SK-N-MC (cell line): Measurements from ENCODE around the gene GPR89B.
"Not testable (repeated sequence)": the region's sequence is repeated elsewhere in the genome, so short reads cannot be mapped to it uniquely, and the experiment has no call there.

ENCODE experiments used
- EZH2 ChIP-seq: fragments of 200-600 bp; sonication (generic); IDR thresholded peaks from one replicate; pipeline ENCODE4 v1.6.1; 2017; ENCODE audit warnings: antibody characterized with exemption
- FOXP2 ChIP-seq: optimal IDR thresholded peaks from 2 replicates; pipeline ENCODE3; 2011; ENCODE audit warnings: mild to moderate bottlenecking, moderate library complexity; ENCODE audit not compliant: insufficient read depth; ENCODE audit errors: extremely low read length, control extremely low read depth
- POLR2AphosphoS5 ChIP-seq: IDR thresholded peaks from 2 replicates; pipeline ENCODE4 v1.6.1; 2012; ENCODE audit warnings: mild to moderate bottlenecking, low read depth, low read length, borderline replicate concordance

GRCh38 chr1:148024918-148025317 lies 96.7 kb downstream of the GPR89B start:
- TF ChIP-seq POLR2AphosphoS5, EZH2, FOXP2: not testable (repeated sequence)
